ENCODE data around the gene CDK13.

CDK13 gene

DNA sequence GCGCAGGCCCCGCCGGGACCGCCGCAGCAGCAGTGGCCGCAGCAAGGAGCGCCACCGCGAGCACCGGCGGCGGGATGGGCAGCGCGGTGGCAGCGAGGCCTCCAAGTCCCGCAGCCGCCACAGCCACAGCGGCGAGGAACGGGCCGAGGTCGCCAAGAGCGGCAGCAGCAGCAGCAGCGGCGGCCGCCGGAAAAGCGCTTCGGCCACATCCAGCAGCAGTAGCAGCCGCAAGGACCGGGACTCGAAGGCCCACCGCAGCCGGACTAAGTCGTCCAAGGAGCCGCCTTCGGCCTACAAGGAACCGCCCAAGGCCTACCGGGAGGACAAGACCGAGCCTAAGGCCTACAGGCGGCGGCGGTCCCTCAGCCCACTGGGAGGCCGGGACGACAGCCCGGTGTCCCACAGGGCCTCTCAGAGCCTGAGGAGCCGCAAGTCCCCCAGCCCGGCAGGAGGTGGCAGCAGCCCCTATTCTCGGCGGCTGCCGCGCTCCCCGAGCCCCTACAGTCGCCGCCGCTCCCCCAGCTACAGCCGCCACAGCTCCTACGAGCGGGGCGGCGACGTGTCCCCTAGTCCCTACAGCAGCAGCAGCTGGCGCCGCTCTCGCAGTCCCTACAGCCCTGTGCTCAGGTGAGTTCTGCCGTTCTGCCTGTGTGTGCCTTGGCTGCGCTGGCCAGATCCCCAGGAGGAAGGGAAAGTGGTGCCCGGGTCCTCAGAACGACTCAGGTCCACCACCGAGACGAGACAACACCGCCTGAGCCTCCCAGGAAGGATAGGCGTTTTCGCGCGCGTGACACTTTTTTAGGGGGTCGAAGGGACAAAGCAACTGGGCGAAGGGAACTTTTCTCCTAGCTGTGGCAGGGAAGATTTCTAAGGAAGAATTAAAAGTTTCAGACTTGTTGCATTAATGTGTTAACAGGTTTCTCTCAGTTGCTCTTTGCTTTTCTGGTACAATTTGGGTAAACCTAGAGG is 1.5 kb downstream of the CDK13 start:
- H3K27me3 ChIP-seq (ENCODE audit: insufficient read depth, poor library complexity, severe bottlenecking), result no peaks in the 10 kb centered on the region
- peak overlapping the region; percentile 69 for H3K4me3 ChIP-seq (replicated peaks; ENCODE audit: insufficient read depth, low read length)
- peak in 1 of 2 experiments; percentile 68 for DNase-seq (ENCODE audit: low read depth in 1 of 2, low spot score in 1 of 2)
- TF ChIP-seq SPI1 (IDR thresholded peaks at IDR 0.05; ENCODE audit: borderline replicate concordance, low read depth) (no peak), POLR2AphosphoS5 (IDR thresholded peaks at IDR 0.05; ENCODE audit: low read depth) (0 out of 2 replicates have a peak, but pooled peaks have one; percentile 23)
- peak overlapping the region; percentile 75 for H3K27ac ChIP-seq (replicated peaks)

DNA sequence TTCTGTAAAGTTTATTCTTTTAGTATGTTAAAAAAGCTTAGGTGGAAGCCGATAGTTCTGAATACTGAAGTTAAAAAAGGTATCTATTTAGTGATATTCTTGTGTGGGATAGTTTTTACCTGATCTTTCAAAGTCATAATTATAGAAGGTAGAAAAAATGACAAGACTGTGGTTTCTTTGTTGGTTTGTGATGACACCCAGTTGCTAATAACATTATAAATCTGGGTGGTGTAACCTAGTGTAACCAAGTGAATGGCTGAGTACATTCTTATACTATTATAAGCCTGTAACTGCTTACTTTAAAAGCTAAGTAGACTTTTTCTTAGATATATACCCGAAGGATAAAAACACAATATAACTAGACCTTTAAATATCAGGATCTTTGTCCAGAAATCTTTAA is 2.3 kb downstream of the CDK13 start:
- H3K27ac ChIP-seq (replicated peaks), result peak overlapping the region; percentile 75
- no peaks in the 10 kb centered on the region for H3K27me3 ChIP-seq (ENCODE audit: insufficient read depth, poor library complexity, severe bottlenecking)
- TF ChIP-seq POLR2AphosphoS5 (IDR thresholded peaks at IDR 0.05; ENCODE audit: low read depth) (no peak), CTCF (IDR thresholded peaks at IDR 0.05; ENCODE audit: insufficient read depth, low read length) (no peak), GABPA (IDR thresholded peaks at IDR 0.05; ENCODE audit: low read depth) (no peak), SPI1 (IDR thresholded peaks at IDR 0.05; ENCODE audit: borderline replicate concordance, low read depth) (no peak)
- TF ChIP-seq, protein P1, sequence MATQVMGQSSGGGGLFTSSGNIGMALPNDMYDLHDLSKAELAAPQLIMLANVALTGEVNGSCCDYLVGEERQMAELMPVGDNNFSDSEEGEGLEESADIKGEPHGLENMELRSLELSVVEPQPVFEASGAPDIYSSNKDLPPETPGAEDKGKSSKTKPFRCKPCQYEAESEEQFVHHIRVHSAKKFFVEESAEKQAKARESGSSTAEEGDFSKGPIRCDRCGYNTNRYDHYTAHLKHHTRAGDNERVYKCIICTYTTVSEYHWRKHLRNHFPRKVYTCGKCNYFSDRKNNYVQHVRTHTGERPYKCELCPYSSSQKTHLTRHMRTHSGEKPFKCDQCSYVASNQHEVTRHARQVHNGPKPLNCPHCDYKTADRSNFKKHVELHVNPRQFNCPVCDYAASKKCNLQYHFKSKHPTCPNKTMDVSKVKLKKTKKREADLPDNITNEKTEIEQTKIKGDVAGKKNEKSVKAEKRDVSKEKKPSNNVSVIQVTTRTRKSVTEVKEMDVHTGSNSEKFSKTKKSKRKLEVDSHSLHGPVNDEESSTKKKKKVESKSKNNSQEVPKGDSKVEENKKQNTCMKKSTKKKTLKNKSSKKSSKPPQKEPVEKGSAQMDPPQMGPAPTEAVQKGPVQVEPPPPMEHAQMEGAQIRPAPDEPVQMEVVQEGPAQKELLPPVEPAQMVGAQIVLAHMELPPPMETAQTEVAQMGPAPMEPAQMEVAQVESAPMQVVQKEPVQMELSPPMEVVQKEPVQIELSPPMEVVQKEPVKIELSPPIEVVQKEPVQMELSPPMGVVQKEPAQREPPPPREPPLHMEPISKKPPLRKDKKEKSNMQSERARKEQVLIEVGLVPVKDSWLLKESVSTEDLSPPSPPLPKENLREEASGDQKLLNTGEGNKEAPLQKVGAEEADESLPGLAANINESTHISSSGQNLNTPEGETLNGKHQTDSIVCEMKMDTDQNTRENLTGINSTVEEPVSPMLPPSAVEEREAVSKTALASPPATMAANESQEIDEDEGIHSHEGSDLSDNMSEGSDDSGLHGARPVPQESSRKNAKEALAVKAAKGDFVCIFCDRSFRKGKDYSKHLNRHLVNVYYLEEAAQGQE (IDR thresholded peaks at IDR 0.05; ENCODE audit: insufficient replicate concordance, low read depth), result no peak
- DNase-seq (ENCODE audit: low read depth in 1 of 2, low spot score in 1 of 2), result no peak
- H3K4me3 ChIP-seq (replicated peaks; ENCODE audit: insufficient read depth, low read length), result peak overlapping the region; percentile 69

DNA sequence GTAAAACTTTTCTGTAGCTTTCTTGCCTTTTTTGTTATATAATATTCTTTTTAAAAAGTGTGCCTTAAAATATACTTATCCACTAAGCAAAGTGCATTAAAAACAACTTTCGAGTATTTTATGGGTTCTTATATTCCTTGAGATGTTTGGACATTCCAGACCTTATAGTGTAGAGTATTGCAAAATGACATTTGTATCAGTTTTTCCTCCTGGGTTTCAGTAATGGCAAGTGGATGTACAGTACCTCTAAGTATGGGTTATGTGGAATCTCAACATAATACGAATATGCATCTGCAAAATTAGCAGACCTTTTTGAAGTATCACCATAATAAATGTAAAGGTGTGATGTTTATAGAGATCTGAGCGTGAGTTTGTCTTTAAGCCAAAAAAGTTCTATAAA is 2.7 kb downstream of the CDK13 start:
- DNase-seq (ENCODE audit: low read depth in 1 of 2, low spot score in 1 of 2), result no peak
- Histone ChIP-seq H3K27ac (replicated peaks) (peak overlapping the region; percentile 75), H3K27me3 (ENCODE audit: insufficient read depth, poor library complexity, severe bottlenecking) (no peaks in the 10 kb centered on the region), H3K4me3 (replicated peaks; ENCODE audit: insufficient read depth, low read length) (peak overlapping the region; percentile 69)
- no peak for TF ChIP-seq CTCF (IDR thresholded peaks at IDR 0.05; ENCODE audit: insufficient read depth, low read length)
- no peak for TF ChIP-seq POLR2AphosphoS5 (IDR thresholded peaks at IDR 0.05; ENCODE audit: low read depth)
- TF ChIP-seq, protein P1 (IDR thresholded peaks at IDR 0.05; ENCODE audit: insufficient replicate concordance, low read depth), result no peak
- TF ChIP-seq SPI1 (IDR thresholded peaks at IDR 0.05; ENCODE audit: borderline replicate concordance, low read depth), result no peak
- no peak for TF ChIP-seq GABPA (IDR thresholded peaks at IDR 0.05; ENCODE audit: low read depth)

GRCh38 chr7:39954694-39955093 is 4.6 kb downstream of the CDK13 start:
- Histone ChIP-seq H3K4me3 (replicated peaks; ENCODE audit: insufficient read depth, low read length) (no peak overlapping the region), H3K27ac (replicated peaks) (no peak overlapping the region), H3K27me3 (ENCODE audit: insufficient read depth, poor library complexity, severe bottlenecking) (no peaks in the 10 kb centered on the region)
- no peak for DNase-seq (ENCODE audit: low read depth in 1 of 2, low spot score in 1 of 2)
- no peak for TF ChIP-seq SPI1 (IDR thresholded peaks at IDR 0.05; ENCODE audit: borderline replicate concordance, low read depth)
- no peak for TF ChIP-seq POLR2AphosphoS5 (IDR thresholded peaks at IDR 0.05; ENCODE audit: low read depth)
- no peak for TF ChIP-seq GABPA (IDR thresholded peaks at IDR 0.05; ENCODE audit: low read depth)
- no peak for TF ChIP-seq CTCF (IDR thresholded peaks at IDR 0.05; ENCODE audit: insufficient read depth, low read length)
- TF ChIP-seq, protein P1 (IDR thresholded peaks at IDR 0.05; ENCODE audit: insufficient replicate concordance, low read depth), result no peak

Measured in HL-60 (cell line).